ENCODE measurements around the gene IMPDH1.
A peak's percentile ranks its signal among the peaks of the same experiment; 100 is the strongest.
"Not testable (repeated sequence)": the region's sequence is repeated elsewhere in the genome, so short reads cannot be mapped to it uniquely, and the experiment has no call there.

IMPDH1 gene

GRCh38 chr7:128409596-128410450 is at the start of gene IMPDH1:
Gene IMPDH1, minus strand, starts transcription at chr7:128409982. Its CDS starts 81 bp downstream, at chr7:128409901.
- DNase-seq: peak; percentile 29

- DNase-seq: no peak
These were observed 49.7 kb upstream of the IMPDH1 start for GRCh38 chr7:128459394-128459878.

- no peak for DNase-seq
These were observed 49.2 kb upstream of the IMPDH1 start for GRCh38 chr7:128458956-128459355.

- DNase-seq: not testable (repeated sequence)
These were observed 47.6 kb upstream of the IMPDH1 start for GRCh38 chr7:128457385-128457784.

- no peak for DNase-seq
These were observed 46.5 kb upstream of the IMPDH1 start for GRCh38 chr7:128456255-128456725.

- DNase-seq: peak; percentile 65
These were observed 45.9 kb upstream of the IMPDH1 start, which contains the start of gene HILPDA for GRCh38 chr7:128455543-128456254. Gene HILPDA, plus strand, starts transcription at chr7:128455878. Its CDS starts 1,391 bp downstream, at chr7:128457269.

- no peak for DNase-seq
These were observed 45.2 kb upstream of the IMPDH1 start for GRCh38 chr7:128454808-128455542.

- DNase-seq: no peak
These were observed 44.3 kb upstream of the IMPDH1 start for GRCh38 chr7:128453836-128454804.

- no peak for DNase-seq
These were observed 42.8 kb upstream of the IMPDH1 start for GRCh38 chr7:128452552-128452951.

GRCh38 chr7:128450913-128451312 is 41.1 kb upstream of the IMPDH1 start:
- DNase-seq: no peak

GRCh38 chr7:128450409-128450808 is 40.6 kb upstream of the IMPDH1 start:
- DNase-seq: no peak

- DNase-seq: no peak
These were observed 39.0 kb upstream of the IMPDH1 start for GRCh38 chr7:128448751-128449302.

- no peak for DNase-seq
These were observed 38.3 kb upstream of the IMPDH1 start for GRCh38 chr7:128447941-128448564.

- no peak for DNase-seq
These were observed 36.5 kb upstream of the IMPDH1 start for GRCh38 chr7:128446306-128446705.

- DNase-seq: no peak
These were observed 34.2 kb upstream of the IMPDH1 start for GRCh38 chr7:128443831-128444600.

GRCh38 chr7:128442356-128442755 is 32.6 kb upstream of the IMPDH1 start:
- DNase-seq: no peak

- no peak for DNase-seq
These were observed 27.9 kb upstream of the IMPDH1 start for GRCh38 chr7:128437426-128438332.

- DNase-seq: no peak
These were observed 25.5 kb upstream of the IMPDH1 start for GRCh38 chr7:128435327-128435686.

Measured in SHP77 treated with DMSO at 0.1 percent for 48 hours (cell line).